ENCODE results near the gene KIAA0232.

- no peak for TF ChIP-seq CTCF (IDR thresholded peaks at IDR 0.05; ENCODE audit: control extremely low read depth in 1 of 3, insufficient read depth in 1 of 3, low read depth in 1 of 3, low read length in 3 of 3)
- TF ChIP-seq BRCA1 (IDR thresholded peaks at IDR 0.05; ENCODE audit: low read depth, low read length), result no peak
- no peak for TF ChIP-seq POLR2A (IDR thresholded peaks at IDR 0.05; ENCODE audit: control extremely low read depth in 1 of 2, low read depth in 2 of 2, low read length in 2 of 2)
- TF ChIP-seq EZH2 (IDR thresholded peaks at IDR 0.05; ENCODE audit: low read depth, low read length, severe bottlenecking), result no peak
- no peak for TF ChIP-seq GTF2F1 (IDR thresholded peaks at IDR 0.05; ENCODE audit: borderline replicate concordance, low read depth, low read length)
Measured at GRCh38 chr4:6820695-6821094, 38.2 kb downstream of the KIAA0232 start.

Measured in H1 (cell line).